Vagina (tissue), 2 donors: Measurements from ENCODE around the gene NUMA1. TPM values are rescaled to one million over a fixed set of nuclear protein-coding genes. Genes with fewer than 3 reads are reported as not detected.
A peak's percentile ranks its signal among the peaks of the same experiment; 100 is the strongest.

Source experiments
- DNase-seq, 2 donors: peaks; one replicate each; pipeline ENCODE4 v3.0.0-alpha.2; 2017; ENCODE audit errors: extremely low spot score in 2 of 2
- H3K27ac ChIP-seq: fragments of 200-600 bp; sonication (generic); one replicate; pipeline ENCODE4 v1.5.1; 2019
- H3K27me3 ChIP-seq: fragments of 200-600 bp; sonication (generic); one replicate; pipeline ENCODE4 v1.5.1; 2019
- H3K36me3 ChIP-seq, 2 donors: fragments of 200-600 bp; sonication (generic); one replicate each; pipeline ENCODE4 v1.5.1; 2017 to 2019
- H3K4me1 ChIP-seq: fragments of 200-600 bp; sonication (generic); one replicate; pipeline ENCODE4 v1.5.1; 2019
- H3K4me3 ChIP-seq, 2 donors: fragments of 200-600 bp; sonication (generic); 1 replicate in 1 of 2; 2 replicates in 1 of 2; pipeline ENCODE4 v1.5.1; 2016 to 2019
- H3K9me3 ChIP-seq: fragments of 200-600 bp; sonication (generic); one replicate; pipeline ENCODE4 v1.5.1; 2019
- CTCF ChIP-seq, 3 experiments: fragments of 450-650 bp in 2 of 3; fragments of 200-600 bp in 1 of 3; sonication (generic) in 1 of 3; IDR thresholded peaks; one replicate each; pipeline ENCODE4 v1.5.1; 2017 to 2019; ENCODE audit warnings: antibody characterized with exemption in 3 of 3, mild to moderate bottlenecking in 2 of 3, moderate library complexity in 2 of 3
- POLR2A ChIP-seq, 2 donors: fragments of 450-650 bp; IDR thresholded peaks; one replicate each; pipeline ENCODE4 v1.6.1; 2017; ENCODE audit warnings: antibody characterized with exemption in 2 of 2, mild to moderate bottlenecking in 2 of 2, moderate library complexity in 2 of 2
- POLR2AphosphoS5 ChIP-seq, 2 donors: sonication (generic); formaldehyde crosslinking; IDR thresholded peaks; one replicate each; pipeline ENCODE4 v1.9.0; 2017; ENCODE audit warnings: antibody characterized with exemption in 2 of 2, mild to moderate bottlenecking in 2 of 2, low read depth in 1 of 2; ENCODE audit not compliant: insufficient read depth in 1 of 2
- intact Hi-C: fragments of 100-400 bp; cut with DNase I; formaldehyde crosslinking; loops from one replicate; pipeline ENCODE4 v1.15.1; 2023
- total RNA-seq: library from RNA; depleted of rRNA; stranded (reverse); fragments of >200 nt; gene quantifications from one replicate; pipeline ENCODE4 v1.2.3, GENCODE V29; 2016

The NUMA1 gene
- total RNA-seq, 1 donor from 2014 or later, result 314 TPM

GRCh38 chr11:72001834-72002591 lies 78.3 kb downstream of the NUMA1 start:
- no peak for DNase-seq
- Histone ChIP-seq H3K36me3 (peaks cover 11 to 59% of the 10 kb centered on the region in 2 donors), H3K27me3 (no peaks in the 10 kb centered on the region), H3K27ac (no peak overlapping the region), H3K4me1 (peaks cover 22% of the 10 kb centered on the region), H3K4me3 (no peak overlapping the region), H3K9me3 (no peaks in the 10 kb centered on the region)
- no peak for TF ChIP-seq CTCF (IDR thresholded peaks at IDR 0.05)
- TF ChIP-seq POLR2A (IDR thresholded peaks at IDR 0.05), result no peak
- TF ChIP-seq POLR2AphosphoS5 (IDR thresholded peaks at IDR 0.05; ENCODE audit: insufficient read depth in 1 of 2, low read depth in 1 of 2), result no peak
- intact Hi-C loops, result no loop called here

GRCh38 chr11:72001285-72001684 lies 79.1 kb downstream of the NUMA1 start:
- no peak overlapping the region for H3K4me3 ChIP-seq
- DNase-seq, result no peak
- peaks cover 22% of the 10 kb centered on the region for H3K4me1 ChIP-seq
- intact Hi-C loops, result no loop called here
- H3K27me3 ChIP-seq, result no peaks in the 10 kb centered on the region
- peaks cover 11 to 51% of the 10 kb centered on the region in 2 donors for H3K36me3 ChIP-seq
- H3K9me3 ChIP-seq, result no peaks in the 10 kb centered on the region
- TF ChIP-seq POLR2A (IDR thresholded peaks at IDR 0.05) (no peak), CTCF (IDR thresholded peaks at IDR 0.05) (no peak), POLR2AphosphoS5 (IDR thresholded peaks at IDR 0.05; ENCODE audit: insufficient read depth in 1 of 2, low read depth in 1 of 2) (no peak)
- no peak overlapping the region for H3K27ac ChIP-seq

- peaks cover 22% of the 10 kb centered on the region for H3K4me1 ChIP-seq
- DNase-seq, result no peak
- H3K27me3 ChIP-seq, result no peaks in the 10 kb centered on the region
- intact Hi-C loops, result no loop called here
- peak overlapping the region; percentile 31 for H3K27ac ChIP-seq
- H3K9me3 ChIP-seq, result no peaks in the 10 kb centered on the region
- H3K36me3 ChIP-seq, result peaks cover 6 to 42% of the 10 kb centered on the region in 2 donors
- TF ChIP-seq POLR2A (IDR thresholded peaks at IDR 0.05) (no peak), CTCF (IDR thresholded peaks at IDR 0.05) (no peak), POLR2AphosphoS5 (IDR thresholded peaks at IDR 0.05; ENCODE audit: insufficient read depth in 1 of 2, low read depth in 1 of 2) (no peak)
- H3K4me3 ChIP-seq, result no peak overlapping the region
These were observed 80.0 kb downstream of the NUMA1 start for GRCh38 chr11:72000202-72000867.

- DNase-seq, result no peak
- H3K4me1 ChIP-seq, result peaks cover 22% of the 10 kb centered on the region
- H3K27ac ChIP-seq, result peak overlapping the region; percentile 31
- peaks cover 4 to 36% of the 10 kb centered on the region in 2 donors for H3K36me3 ChIP-seq
- no peaks in the 10 kb centered on the region for H3K9me3 ChIP-seq
- intact Hi-C loops, result no loop called here
- peak overlapping the region; percentile 12 to 36 for H3K4me3 ChIP-seq
- H3K27me3 ChIP-seq, result no peaks in the 10 kb centered on the region
- TF ChIP-seq POLR2A (IDR thresholded peaks at IDR 0.05) (no peak), CTCF (IDR thresholded peaks at IDR 0.05) (no peak), POLR2AphosphoS5 (IDR thresholded peaks at IDR 0.05; ENCODE audit: insufficient read depth in 1 of 2, low read depth in 1 of 2) (no peak)
These were observed 80.5 kb downstream of the NUMA1 start for GRCh38 chr11:71999798-72000197.

- DNase-seq, result peak in 1 of 2 donors; percentile 86
- intact Hi-C loops, result no loop called here
- Histone ChIP-seq H3K9me3 (no peaks in the 10 kb centered on the region), H3K4me3 (peak overlapping the region; percentile 12 to 36), H3K27me3 (no peaks in the 10 kb centered on the region), H3K36me3 (peaks cover 4 to 32% of the 10 kb centered on the region in 2 donors), H3K4me1 (peaks cover 22% of the 10 kb centered on the region), H3K27ac (peak overlapping the region; percentile 31)
- no peak for TF ChIP-seq POLR2A (IDR thresholded peaks at IDR 0.05)
- no peak for TF ChIP-seq CTCF (IDR thresholded peaks at IDR 0.05)
- no peak for TF ChIP-seq POLR2AphosphoS5 (IDR thresholded peaks at IDR 0.05; ENCODE audit: insufficient read depth in 1 of 2, low read depth in 1 of 2)
These were observed 81.0 kb downstream of the NUMA1 start for GRCh38 chr11:71999362-71999761.
